Fibroblast of lung (primary cell): Measurements from ENCODE around the gene NT5DC3.

ENCODE experiments used
- EZH2 ChIP-seq: IDR thresholded peaks from 2 replicates; pipeline ENCODE4 v1.5.1; 2012; ENCODE audit warnings: low read length, control low read depth, mild to moderate bottlenecking; ENCODE audit errors: missing control alignments
- TF ChIP-seq, protein P1 (sequence below), 2 donors: IDR thresholded peaks in 1 of 2; conservative IDR thresholded peaks in 1 of 2; 1 replicate in 1 of 2; 2 replicates in 1 of 2; pipeline ENCODE4 v1.5.1; 2011 to 2012; ENCODE audit warnings: low read length in 2 of 2, control low read depth in 1 of 2, inconsistent platforms in 1 of 2, low read depth in 1 of 2, mild to moderate bottlenecking in 1 of 2

DNA sequence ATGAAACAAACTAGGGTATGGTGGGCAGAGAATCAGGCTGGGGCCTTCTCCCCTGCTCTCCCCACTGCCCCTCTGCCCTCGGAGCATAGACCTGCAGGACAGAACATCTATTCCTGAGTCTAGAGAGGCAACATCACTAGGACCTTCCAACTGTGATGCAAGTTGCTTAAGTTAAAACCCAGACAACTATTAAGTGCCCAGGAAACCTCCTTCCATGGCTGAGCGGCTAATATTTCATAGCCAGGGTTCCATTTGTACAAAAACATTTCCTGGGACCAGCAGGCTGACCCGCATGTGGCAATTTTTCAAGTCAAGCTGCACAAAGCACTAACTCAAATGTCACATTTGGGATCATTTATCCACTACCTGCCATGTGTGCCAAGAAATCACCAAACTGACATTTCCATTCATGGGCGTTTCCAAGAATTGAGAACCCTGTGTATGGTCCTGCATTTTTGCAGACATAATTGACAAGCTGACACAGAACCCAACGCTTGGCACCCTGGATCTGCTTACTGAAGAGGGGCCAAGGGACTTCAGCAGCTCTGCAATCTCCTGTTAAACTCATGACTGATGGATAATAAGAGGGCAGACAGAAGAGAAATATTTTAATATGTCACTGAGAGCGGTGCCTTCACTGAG, 32.7 kb downstream of the NT5DC3 start:
- TF ChIP-seq, protein P1, sequence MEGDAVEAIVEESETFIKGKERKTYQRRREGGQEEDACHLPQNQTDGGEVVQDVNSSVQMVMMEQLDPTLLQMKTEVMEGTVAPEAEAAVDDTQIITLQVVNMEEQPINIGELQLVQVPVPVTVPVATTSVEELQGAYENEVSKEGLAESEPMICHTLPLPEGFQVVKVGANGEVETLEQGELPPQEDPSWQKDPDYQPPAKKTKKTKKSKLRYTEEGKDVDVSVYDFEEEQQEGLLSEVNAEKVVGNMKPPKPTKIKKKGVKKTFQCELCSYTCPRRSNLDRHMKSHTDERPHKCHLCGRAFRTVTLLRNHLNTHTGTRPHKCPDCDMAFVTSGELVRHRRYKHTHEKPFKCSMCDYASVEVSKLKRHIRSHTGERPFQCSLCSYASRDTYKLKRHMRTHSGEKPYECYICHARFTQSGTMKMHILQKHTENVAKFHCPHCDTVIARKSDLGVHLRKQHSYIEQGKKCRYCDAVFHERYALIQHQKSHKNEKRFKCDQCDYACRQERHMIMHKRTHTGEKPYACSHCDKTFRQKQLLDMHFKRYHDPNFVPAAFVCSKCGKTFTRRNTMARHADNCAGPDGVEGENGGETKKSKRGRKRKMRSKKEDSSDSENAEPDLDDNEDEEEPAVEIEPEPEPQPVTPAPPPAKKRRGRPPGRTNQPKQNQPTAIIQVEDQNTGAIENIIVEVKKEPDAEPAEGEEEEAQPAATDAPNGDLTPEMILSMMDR (conservative IDR thresholded peaks at IDR 0.05 in 1 of 2, IDR thresholded peaks at IDR 0.05 in 1 of 2; ENCODE audit: low read depth in 1 of 2, low read length in 2 of 2), result no peak
- no peak for TF ChIP-seq EZH2
